ENCODE data around the gene FGD6. TPM values are rescaled to one million over a fixed set of nuclear protein-coding genes. Genes with fewer than 3 reads are reported as not detected.

Gene FGD6
- total RNA-seq, 1 experiment from 2014 or later: 23.5 TPM

GRCh38 chr12:95083938-95084337 lies 133.3 kb downstream of the FGD6 start:
- Histone ChIP-seq H3K4me1 (peaks cover 33% of the 10 kb centered on the region), H3K4me3 (ENCODE audit: low read depth, low read length) (no peak overlapping the region), H3K9me3 (no peaks in the 10 kb centered on the region), H3K36me3 (ENCODE audit: control insufficient read depth, insufficient read depth, low read length) (peaks cover 3% of the 10 kb centered on the region), H3K27me3 (replicated peaks; ENCODE audit: control insufficient read depth, insufficient read depth, low read length) (no peaks in the 10 kb centered on the region)
- ChIA-PET POLR2A (no interaction called here), CTCF (interaction anchor here (1.0 to 2.5 kb wide), 2 partner anchors 11 to 265 kb away, joined by 3 to 18 read pairs; partner anchors contain the start of gene NR2C1)
- TF ChIP-seq CTCF (IDR thresholded peaks at IDR 0.05; ENCODE audit: insufficient read depth in 1 of 2, low read depth in 1 of 2, low read length in 1 of 2, severe bottlenecking in 1 of 2, unreplicated experiment in 1 of 2): no peak
- Mint-ChIP-seq H3K4me1 (ENCODE audit: low read depth, unreplicated experiment) (peaks cover 24% of the 10 kb centered on the region), H3K4me3 (ENCODE audit: unreplicated experiment) (peak overlapping the region; percentile 55), H3K36me3 (ENCODE audit: insufficient read depth, unreplicated experiment) (peaks cover 40% of the 10 kb centered on the region), H3K9me3 (ENCODE audit: unreplicated experiment) (no peaks in the 10 kb centered on the region), H3K27me3 (ENCODE audit: insufficient read depth, unreplicated experiment) (no peaks in the 10 kb centered on the region), H3K27ac (ENCODE audit: unreplicated experiment) (peak overlapping the region; percentile 72)
- intact Hi-C loops (cut with micrococcal nuclease; ENCODE audit: unreplicated experiment): loop anchor here (1.0 kb wide), 1 partner anchor 14 kb away; no protein-coding TSS in a partner anchor
- DNase-seq: peak; percentile 62 to 76
- no TSS peak for BruUV-seq (replicated peaks)

DNA sequence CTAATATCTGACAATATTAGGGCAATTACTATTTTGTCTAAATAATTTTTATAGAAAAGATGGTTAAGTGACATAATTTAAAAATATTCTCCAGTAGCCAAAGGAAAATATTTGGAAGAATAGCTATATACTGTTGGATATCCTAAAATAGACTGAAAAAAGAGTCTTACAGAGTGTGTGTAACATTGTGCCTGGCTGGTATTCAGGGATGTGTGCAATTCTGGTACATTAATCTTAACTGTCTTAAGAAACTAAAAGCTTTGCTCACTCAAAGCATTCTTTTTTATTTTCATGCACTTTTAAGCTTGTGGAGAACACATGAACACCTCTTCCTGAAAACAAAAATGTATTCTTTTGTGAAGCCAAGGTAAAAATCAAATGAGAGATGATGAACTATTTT lies 133.8 kb downstream of the FGD6 start:
- DNase-seq: no peak
- Histone ChIP-seq H3K4me1 (peaks cover 33% of the 10 kb centered on the region), H3K27me3 (replicated peaks; ENCODE audit: control insufficient read depth, insufficient read depth, low read length) (no peaks in the 10 kb centered on the region), H3K9me3 (no peaks in the 10 kb centered on the region), H3K36me3 (ENCODE audit: control insufficient read depth, insufficient read depth, low read length) (peaks cover 3% of the 10 kb centered on the region), H3K4me3 (ENCODE audit: low read depth, low read length) (no peak overlapping the region)
- peak overlapping the region; percentile 55 for H3K4me3 Mint-ChIP-seq (ENCODE audit: unreplicated experiment)
- H3K9me3 Mint-ChIP-seq (ENCODE audit: unreplicated experiment): no peaks in the 10 kb centered on the region
- POLR2A ChIA-PET: no interaction called here
- peaks cover 36% of the 10 kb centered on the region for H3K36me3 Mint-ChIP-seq (ENCODE audit: insufficient read depth, unreplicated experiment)
- no TSS peak for BruUV-seq (replicated peaks)
- H3K4me1 Mint-ChIP-seq (ENCODE audit: low read depth, unreplicated experiment): peaks cover 24% of the 10 kb centered on the region
- H3K27me3 Mint-ChIP-seq (ENCODE audit: insufficient read depth, unreplicated experiment): no peaks in the 10 kb centered on the region
- intact Hi-C loops (cut with micrococcal nuclease; ENCODE audit: unreplicated experiment): no loop called here
- CTCF ChIA-PET: interaction anchor here (2.5 kb wide), 1 partner anchor 10 kb away, joined by 18 read pairs; the partner anchor contains the start of gene NR2C1
- no peak for TF ChIP-seq CTCF (IDR thresholded peaks at IDR 0.05; ENCODE audit: insufficient read depth in 1 of 2, low read depth in 1 of 2, low read length in 1 of 2, severe bottlenecking in 1 of 2, unreplicated experiment in 1 of 2)
- H3K27ac Mint-ChIP-seq (ENCODE audit: unreplicated experiment): peak overlapping the region; percentile 72

DNA sequence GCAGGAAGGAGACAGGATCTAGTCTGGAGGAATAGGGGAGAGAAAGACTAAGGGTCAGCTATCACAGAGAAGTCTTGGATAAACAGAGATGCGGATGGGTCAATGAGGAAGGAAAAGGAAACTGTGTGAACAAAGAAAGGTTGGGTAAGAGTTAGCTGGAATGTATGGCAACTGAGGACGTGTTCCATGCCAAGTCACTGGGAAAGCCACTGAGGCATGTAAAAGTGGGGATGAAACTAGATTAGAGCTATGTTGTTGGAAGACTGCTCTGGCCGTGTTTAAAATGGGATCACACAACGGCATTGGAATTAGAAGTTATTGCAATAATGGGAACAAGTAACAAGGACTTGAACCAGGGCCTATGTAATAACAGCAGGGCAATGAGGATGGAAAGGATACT lies 139.9 kb downstream of the FGD6 start:
- CTCF ChIA-PET: no interaction called here
- no peaks in the 10 kb centered on the region for H3K27me3 ChIP-seq (replicated peaks; ENCODE audit: control insufficient read depth, insufficient read depth, low read length)
- peaks cover 5% of the 10 kb centered on the region; the same call in 1 of the 2 replicates for H3K4me1 ChIP-seq
- H3K4me3 ChIP-seq (ENCODE audit: low read depth, low read length): no peak overlapping the region
- Mint-ChIP-seq H3K4me3 (ENCODE audit: unreplicated experiment) (no peak overlapping the region), H3K27me3 (ENCODE audit: insufficient read depth, unreplicated experiment) (no peaks in the 10 kb centered on the region), H3K4me1 (ENCODE audit: low read depth, unreplicated experiment) (peaks cover 6% of the 10 kb centered on the region), H3K27ac (ENCODE audit: unreplicated experiment) (no peak overlapping the region), H3K9me3 (ENCODE audit: unreplicated experiment) (no peaks in the 10 kb centered on the region), H3K36me3 (ENCODE audit: insufficient read depth, unreplicated experiment) (peaks cover 20% of the 10 kb centered on the region)
- DNase-seq: no peak
- TF ChIP-seq CTCF (IDR thresholded peaks at IDR 0.05; ENCODE audit: insufficient read depth in 1 of 2, low read depth in 1 of 2, low read length in 1 of 2, severe bottlenecking in 1 of 2, unreplicated experiment in 1 of 2): no peak
- intact Hi-C loops (cut with micrococcal nuclease; ENCODE audit: unreplicated experiment): no loop called here
- POLR2A ChIA-PET: no interaction called here
- no peaks in the 10 kb centered on the region; the same call in 1 of the 2 replicates for H3K36me3 ChIP-seq (ENCODE audit: control insufficient read depth, insufficient read depth, low read length)
- no peaks in the 10 kb centered on the region for H3K9me3 ChIP-seq
- no TSS peak for BruUV-seq (replicated peaks)
